GM04504 (cell line): Measurements from ENCODE around the gene ZBTB38.
A peak's percentile ranks its signal among the peaks of the same experiment; 100 is the strongest.

Source experiments
- DNase-seq: peaks from one replicate; pipeline ENCODE4 v3.0.0-alpha.2; 2012; ENCODE audit warnings: low read depth

The ZBTB38 gene

GRCh38 chr3:141368062-141368924 is at the start of gene ZBTB38:
ZBTB38 (plus strand) TSS chr3:141368504; CDS start chr3:141442389, 73,885 bp downstream.
- DNase-seq = peak; percentile 90

GRCh38 chr3:141320399-141321108 is 47.8 kb upstream of the ZBTB38 start:
- DNase-seq = no peak

- no peak for DNase-seq
Observed at GRCh38 chr3:141321109-141321497, 47.2 kb upstream of the ZBTB38 start.

GRCh38 chr3:141323936-141324704 is 44.2 kb upstream of the ZBTB38 start:
- DNase-seq = no peak

- no peak for DNase-seq
Observed at GRCh38 chr3:141326123-141326522, 42.2 kb upstream of the ZBTB38 start.

- no peak for DNase-seq
Observed at GRCh38 chr3:141326626-141327025, 41.7 kb upstream of the ZBTB38 start.

- no peak for DNase-seq
Observed at GRCh38 chr3:141328286-141329166, 39.8 kb upstream of the ZBTB38 start.

- no peak for DNase-seq
Observed at GRCh38 chr3:141330235-141330634, 38.1 kb upstream of the ZBTB38 start.

- no peak for DNase-seq
Observed at GRCh38 chr3:141330718-141331376, 37.5 kb upstream of the ZBTB38 start.

- DNase-seq = peak; percentile 89
Observed at GRCh38 chr3:141331377-141332318, 36.7 kb upstream of the ZBTB38 start.

- DNase-seq = no peak
Observed at GRCh38 chr3:141332416-141332815, 35.9 kb upstream of the ZBTB38 start.

- DNase-seq = no peak
Observed at GRCh38 chr3:141333836-141334626, 34.3 kb upstream of the ZBTB38 start.

GRCh38 chr3:141334627-141335250 is 33.6 kb upstream of the ZBTB38 start:
- no peak for DNase-seq

GRCh38 chr3:141335531-141336061 is 32.7 kb upstream of the ZBTB38 start:
- DNase-seq = no peak

GRCh38 chr3:141336672-141337522 is 31.4 kb upstream of the ZBTB38 start:
- peak; percentile 59 for DNase-seq

- DNase-seq = no peak
Observed at GRCh38 chr3:141337523-141337854, 30.8 kb upstream of the ZBTB38 start.

- no peak for DNase-seq
Observed at GRCh38 chr3:141337991-141338390, 30.3 kb upstream of the ZBTB38 start.
